GM18868 (cell line): ENCODE results near the gene UPB1.
"Not testable (repeated sequence)": the region's sequence is repeated elsewhere in the genome, so short reads cannot be mapped to it uniquely, and the experiment has no call there.

Source experiments
- ATAC-seq: cut with Tn5 transposase; IDR thresholded peaks from one replicate; pipeline ENCODE4 v1.9.1; 2021; ENCODE audit warnings: mild to moderate bottlenecking, moderate library complexity; ENCODE audit not compliant: unreplicated experiment

The UPB1 gene

DNA sequence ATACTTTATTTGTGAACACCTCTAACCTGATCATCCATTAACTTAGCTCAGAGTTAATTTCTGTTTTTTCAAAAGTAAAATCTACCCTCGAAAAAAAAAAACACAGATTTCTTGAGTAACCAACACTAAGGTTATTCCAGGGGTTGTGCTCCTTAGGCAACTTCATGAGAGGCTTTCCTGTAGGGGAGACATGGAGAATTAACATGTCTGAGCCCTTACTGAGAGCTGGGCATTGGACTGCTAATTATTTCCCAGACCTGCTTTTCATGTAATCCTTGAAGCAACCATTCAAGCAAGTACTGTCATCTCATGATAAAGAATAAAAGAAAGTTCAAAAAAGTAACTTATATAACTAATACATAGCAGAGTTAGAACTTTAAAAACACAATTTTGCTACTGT, 13.5 kb upstream of the UPB1 start:
- ATAC-seq = no peak

DNA sequence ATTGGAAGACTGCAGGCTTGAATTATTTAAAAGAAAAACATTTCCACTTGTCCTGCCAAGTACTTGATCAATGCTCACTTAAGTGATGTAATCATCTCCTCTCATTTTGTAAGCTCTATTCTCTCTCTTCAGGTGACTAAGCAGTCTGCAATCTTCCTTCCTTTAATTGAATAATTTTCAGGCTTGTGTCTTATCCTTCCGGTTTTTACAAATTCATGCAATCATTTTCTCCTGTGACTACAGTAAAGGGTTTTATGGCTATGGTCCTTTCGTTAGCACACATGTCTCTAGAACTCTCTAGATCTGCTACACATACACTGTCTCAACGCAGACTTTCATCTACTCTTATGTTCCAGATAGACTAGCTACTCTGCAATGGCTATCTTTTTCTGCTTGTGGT, 12.6 kb upstream of the UPB1 start:
- no peak for ATAC-seq

DNA sequence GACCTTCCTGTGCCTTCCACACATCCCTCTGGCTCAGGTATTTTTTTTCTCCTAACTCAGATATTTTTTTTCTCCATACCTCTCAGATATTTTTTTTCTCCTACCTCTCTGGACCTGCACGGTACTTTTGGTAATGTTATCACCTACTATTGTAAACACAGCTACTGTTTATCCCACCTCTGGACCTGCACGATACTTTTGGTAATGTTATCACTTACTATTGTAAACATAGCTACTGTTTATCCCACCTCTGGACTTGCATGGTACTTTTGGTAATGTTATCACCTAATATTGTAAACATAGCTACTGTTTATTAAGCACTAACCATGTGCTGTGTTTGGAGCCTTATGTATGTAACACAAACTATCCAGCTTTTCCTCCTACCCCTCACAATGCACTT, 12.1 kb upstream of the UPB1 start:
- ATAC-seq = no peak

DNA sequence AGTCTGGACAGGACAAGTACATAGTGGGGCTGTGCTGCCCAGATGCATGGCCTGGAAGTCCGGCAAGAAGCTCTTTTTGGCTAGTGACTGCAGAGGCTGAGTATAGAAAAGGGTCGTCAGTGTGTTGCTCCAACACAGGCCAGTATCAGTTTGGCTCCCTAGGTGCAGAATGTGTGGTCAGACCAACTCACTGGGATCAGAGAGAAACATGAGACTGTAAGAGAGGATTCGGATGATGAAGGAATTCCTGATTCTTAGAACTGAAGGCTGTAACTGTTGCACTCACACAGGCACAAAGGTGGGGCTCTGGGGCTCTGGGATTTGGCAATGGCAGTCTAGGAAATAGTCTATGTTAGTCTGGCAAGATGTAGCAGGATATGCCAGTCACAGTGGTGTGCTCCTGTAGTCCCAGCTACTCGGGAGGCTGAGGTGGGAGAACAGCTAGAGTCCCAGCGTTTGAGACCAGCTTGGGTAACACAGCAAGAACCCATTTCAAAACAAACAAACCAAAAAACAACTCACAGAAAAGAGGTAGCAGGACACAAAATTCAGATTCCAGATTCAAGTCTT, 11.1 kb upstream of the UPB1 start:
- no peak for ATAC-seq

DNA sequence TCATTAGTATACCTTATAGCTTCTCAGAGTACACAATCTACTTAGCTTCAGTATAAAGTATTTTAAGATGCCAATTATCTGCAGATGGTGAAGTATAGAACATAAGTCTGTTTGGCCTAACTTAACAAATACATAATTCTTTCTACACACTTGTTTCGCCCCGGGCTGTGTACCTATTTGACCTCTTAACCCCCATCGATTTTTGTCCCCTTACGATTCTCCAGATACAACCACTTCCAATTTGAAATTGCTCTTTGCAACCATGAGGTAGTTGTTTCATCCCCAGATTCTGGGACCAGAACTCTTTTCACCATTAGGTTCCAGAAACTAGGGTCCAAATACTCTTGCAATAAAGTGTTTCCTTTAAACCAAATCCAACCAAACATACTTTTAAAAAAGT, 10.0 kb upstream of the UPB1 start:
- ATAC-seq = no peak

DNA sequence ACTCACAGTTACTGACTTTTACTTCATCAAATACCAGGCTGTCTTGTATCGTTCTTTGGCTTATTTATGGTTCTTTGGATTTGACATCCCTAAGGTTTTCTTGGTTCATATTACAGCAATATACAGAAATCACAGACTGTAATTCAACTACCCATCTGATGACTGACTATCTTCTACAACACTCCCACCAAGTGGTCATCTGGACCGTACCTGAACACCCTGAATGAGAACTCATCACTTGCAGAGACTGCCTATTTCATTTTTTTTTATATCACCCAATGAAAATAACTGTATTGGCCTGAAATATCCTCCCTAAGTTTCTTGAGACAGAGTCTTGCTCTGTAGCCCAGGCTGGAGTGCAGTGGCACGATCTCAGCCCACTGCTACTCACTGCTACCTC, 9.5 kb upstream of the UPB1 start:
- no peak for ATAC-seq

DNA sequence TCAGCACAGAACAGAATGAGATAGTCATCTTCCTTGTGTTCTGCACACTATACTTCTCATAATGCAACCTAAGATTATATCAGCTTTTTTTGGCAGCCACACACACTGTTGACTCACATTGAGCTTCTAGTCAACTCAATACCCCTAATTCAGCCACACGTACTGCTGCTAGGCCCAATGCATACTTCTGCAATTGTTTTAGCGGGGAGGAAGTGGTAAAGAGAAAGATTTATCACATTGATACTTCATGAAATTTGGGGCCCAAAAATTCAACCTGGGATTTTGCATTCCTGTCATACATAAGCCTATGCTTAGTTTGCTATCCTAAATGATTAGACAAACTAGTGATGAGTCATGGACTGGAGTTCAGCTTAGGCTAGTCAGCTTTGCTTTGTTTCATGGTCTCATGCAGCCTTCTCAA, 8.6 kb upstream of the UPB1 start:
- no peak for ATAC-seq

DNA sequence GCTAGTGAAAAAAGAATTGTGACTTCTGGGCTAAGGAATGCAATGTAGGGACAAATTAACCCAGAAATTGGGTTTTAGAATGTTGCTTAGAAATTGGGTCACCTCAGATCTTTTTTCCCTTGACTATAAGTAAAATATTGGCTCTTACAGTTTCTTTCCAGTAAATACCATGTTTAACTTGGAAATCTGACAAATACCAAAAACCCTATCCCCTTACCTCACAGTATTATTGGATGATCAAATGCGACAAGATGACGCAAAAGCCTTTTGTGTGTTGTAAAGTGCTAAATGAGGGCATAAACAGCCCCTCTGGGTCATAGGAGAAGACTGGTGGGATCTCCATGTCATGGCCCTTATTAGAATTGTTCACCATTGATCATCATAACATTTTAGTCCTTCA, 6.1 kb upstream of the UPB1 start:
- ATAC-seq = no peak

DNA sequence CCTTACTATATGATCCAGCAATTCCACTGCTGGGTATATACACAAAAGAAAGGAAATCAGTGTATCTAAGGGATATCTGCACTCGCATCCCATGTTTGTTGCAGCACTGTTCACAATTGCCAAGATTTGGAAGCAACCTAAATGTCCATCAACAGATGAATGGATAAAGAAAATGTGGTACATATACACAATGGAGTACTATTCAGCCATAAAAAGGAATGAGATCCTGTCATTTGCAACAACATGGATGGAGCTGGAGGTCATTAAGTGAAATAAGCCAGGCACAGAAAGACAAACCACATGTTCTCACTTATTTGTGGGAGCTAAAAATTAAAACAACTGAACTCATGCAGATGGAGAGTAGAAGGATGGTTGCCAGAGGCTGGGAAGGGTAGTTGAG, 5.7 kb upstream of the UPB1 start:
- ATAC-seq = not testable (repeated sequence)

DNA sequence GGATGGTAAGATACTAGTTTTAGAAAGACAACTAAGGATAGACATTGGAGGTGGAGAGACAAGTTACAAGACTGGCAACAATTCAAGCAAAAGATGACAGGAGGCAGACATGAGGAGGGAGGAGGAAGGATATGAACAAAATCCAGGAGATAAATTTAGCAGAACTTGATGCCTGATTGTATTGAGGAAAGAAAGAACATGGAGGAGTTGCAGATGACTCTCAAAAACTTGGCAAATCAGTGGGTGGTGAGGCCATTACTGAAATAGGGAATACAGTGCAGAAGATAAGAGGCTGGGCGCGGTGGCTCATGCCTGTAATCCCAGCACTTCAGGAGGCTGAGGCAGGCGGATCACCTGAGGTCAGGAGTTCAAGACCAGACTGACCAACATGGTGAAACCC, 2.7 kb upstream of the UPB1 start:
- ATAC-seq = no peak

DNA sequence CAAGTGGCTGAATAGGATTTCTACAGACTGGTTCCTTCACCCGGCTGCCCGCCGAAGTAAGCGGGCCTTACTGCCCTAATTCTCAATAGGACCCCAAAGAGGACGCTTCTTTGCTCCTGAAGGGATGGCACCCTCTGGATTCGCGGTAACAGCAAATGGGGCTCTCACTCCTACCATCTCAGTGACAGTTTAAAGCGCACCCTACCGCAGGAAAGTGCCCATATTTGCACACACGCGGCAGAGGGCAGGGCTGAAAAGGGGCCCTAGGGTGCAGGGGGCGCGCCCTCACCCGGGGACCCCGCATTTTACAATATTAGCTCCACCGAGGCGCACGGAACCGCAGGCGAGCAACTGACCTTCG, 985 bp upstream of the UPB1 start:
- no peak for ATAC-seq

DNA sequence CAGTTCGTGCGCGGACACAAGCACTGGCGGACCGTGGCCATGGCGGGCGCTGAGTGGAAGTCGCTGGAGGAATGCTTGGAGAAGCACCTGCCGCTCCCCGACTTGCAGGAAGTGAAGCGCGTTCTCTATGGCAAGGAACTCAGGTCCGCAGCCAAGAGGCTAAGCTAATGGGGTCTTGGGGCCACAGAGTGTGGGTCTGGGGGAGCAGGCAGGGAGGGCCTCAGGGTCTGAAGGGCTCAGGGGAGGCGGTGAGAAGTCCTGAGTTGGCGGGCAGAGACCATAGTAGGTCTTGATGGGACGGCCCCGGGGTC, 188 bp downstream of the UPB1 start:
- no peak for ATAC-seq

DNA sequence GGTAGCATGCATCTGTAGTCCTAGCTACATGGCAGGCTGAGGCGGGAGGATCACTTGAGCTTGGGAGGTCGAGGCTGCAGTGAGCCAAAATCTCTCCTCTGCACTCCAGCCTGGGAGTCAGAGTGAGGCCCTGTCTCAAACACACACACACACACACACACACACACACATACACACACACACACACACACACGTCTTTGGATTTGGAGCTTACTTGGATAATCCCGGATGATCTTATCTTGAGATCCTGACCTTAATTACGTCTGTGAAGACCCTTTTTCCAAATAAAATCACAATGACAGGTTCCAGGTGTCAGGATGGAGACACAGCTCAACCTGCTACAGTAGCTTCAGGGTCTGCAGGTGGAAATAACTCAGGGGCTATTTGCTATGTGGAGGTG, 1.1 kb downstream of the UPB1 start:
- ATAC-seq = no peak

DNA sequence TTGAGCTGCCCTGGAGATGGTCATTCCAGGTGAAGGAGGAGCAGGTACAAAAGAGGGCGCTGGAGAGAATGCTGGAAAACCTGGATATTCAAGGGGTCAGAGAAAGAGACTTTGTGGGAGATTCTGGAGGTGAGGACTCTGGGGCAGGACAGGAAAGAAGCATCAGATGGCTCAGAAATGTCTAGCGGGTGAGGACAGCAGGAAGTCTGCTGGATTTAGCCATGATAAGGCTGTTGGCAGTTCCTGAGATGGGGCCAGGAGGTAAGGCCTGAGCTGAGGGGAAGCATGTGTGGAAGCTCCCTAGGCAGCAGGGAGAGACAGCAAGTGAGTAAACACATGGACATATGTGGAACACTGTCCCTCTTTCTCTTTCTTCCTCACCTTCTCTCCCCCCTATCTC, 1.5 kb downstream of the UPB1 start:
- no peak for ATAC-seq

DNA sequence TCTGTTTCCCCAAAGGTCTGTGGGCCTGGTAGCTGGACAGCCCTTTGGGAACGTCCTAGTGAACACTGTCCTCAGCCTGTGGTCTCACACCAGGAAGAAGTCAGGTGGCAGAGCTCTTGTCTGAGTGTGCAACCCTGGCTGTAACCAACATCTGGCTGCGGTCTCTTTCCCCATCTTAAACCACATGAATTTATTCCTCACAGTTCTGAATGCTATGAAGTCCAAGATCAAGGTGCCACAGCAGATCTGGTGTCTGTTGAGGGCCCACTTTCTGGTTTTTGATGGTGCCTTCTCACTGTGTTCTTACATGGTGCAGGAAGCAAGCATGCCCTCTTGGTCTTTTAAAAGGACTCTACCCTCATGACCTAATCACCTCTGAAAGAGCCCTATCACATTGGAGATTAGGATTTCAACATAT, 2.7 kb downstream of the UPB1 start:
- no peak for ATAC-seq

DNA sequence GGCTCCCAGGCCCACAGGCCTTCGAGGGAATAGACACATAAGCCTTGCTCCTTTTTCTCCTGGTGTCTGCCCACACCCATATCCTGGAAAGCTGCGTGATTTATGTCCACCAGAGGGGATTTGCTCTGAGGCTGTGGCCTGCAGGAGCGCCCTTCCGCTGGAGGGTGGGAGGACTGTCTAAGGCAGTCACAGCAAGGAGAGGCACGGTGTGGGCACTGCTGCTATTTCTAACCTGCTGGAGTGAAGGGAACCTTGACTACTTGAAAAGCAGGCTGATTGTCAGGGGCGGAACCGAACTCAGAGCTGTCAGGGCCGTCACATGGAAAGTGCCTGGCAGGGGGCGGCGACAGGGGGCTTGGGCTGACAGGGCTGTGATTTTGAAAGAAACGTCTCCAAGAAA, 3.7 kb downstream of the UPB1 start:
- ATAC-seq = no peak

DNA sequence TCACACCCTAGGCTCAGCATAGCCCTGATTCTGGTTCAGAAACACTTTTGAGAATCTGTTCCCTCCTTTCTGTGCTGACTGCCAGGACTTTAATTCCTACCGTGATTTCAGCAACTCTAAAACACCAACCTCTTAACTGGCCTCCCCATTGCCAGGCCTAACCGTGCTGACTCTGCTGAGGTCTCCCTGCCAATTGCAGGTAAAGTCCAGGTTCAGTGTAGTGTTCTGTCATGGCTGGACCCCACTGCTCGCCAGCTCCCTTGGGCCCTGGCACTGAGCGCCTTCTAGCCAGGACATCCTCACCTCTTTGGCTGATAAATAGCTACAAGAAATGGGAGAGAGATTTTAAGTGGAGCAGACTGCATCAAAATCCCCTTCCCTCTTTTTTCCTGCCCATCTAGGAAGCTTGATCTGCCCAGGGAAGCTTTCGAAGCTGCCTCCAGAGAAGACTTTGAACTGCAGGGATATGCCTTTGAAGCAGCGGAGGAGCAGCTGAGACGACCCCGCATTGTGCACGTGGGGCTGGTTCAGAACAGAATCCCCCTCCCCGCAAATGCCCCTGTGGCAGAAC, 4.7 kb downstream of the UPB1 start:
- no peak for ATAC-seq

DNA sequence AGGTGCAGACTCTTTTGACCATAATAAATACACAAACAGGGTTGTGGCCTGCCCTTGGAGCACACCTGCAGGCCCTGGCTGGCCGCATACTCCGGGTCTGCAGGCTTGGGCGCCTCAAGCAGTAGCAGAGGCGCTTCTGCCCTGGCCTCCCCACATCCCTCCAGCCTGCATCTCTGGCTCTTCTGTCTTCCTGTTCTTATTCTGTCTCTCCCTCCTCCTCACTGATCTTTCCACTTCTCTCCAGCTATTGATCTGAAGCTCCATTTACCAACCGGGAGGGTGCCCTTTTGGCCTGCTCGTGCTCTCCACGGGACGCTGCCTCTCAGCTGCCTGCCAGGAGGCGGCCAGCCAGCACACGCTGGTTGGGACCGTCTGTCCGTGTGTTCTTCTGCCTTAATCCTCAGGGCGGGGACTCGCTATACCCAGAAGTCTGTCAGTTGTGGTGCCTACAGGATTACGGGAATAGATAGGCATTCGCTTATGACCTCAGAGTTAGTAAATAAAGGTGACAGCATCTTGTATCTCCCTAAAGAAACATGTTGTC, 5.2 kb downstream of the UPB1 start:
- no peak for ATAC-seq

DNA sequence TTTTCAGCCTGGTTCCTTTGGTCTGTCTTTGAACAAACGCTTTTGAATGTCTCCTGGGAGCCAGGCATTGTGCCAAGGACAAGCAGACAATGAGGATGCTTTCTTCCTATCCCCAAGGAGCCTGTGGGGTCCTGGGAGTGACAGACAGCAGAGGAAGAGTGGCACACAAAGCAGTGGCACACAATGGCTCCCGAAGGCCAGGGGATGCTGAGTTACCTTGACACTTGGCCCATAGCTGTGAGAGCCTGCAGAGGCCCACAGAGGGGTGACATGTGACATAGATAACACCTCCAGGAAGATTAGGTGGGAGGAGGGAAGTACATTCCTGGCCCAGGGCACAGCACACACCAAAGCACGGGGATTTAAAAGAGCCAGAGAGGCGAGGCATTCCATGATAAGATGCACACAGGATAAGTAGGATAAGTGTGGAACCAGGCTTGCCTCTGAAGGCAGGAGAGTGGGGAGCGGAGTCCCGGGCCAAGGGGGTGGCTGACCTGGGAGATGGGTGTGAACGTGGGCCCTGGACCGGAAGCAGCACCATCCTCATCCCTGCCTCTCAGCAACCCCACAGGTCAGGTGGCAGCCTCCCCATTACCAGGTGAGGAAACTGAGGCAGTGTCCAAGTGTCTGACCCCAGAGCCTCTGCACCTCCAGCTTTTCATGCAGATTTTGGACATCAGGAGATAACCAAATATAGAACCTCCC, 6.3 kb downstream of the UPB1 start:
- no peak for ATAC-seq

DNA sequence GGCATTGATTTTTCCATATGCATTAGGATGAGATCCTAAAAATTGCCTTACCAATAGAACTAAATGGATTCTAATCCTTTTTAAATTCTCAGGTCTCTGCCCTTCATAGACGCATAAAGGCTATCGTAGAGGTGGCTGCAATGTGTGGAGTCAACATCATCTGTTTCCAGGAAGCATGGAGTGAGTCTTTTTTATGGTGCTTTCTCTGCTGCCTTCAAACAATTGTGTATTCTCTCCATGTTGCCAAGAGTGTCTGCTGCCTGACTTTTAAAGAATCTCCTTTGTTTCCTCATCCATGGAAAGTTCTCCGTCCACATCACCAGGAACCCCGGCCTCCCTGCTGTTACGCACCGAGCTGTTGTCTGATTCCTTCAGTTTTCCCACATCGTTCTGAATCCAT, 6.9 kb downstream of the UPB1 start:
- ATAC-seq = no peak

DNA sequence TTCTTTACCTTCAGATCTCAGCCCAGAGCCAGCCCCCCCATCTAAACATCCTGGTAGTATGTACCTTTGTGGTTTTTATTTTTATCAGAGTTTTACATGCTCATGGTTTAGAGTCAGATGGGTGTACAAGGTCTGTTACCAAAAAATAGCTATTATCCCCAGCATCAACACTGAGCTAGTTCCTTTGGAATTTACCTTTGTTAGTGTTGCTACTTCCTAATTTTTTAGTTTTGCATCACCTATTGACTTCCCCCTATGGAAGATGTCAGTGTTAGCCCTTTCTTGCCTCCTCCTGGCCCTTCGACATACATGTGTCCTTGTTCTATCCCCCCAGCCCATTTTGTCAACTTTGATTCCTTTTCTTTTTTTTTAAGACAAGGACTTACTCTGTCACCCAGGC, 7.4 kb downstream of the UPB1 start:
- no peak for ATAC-seq

DNA sequence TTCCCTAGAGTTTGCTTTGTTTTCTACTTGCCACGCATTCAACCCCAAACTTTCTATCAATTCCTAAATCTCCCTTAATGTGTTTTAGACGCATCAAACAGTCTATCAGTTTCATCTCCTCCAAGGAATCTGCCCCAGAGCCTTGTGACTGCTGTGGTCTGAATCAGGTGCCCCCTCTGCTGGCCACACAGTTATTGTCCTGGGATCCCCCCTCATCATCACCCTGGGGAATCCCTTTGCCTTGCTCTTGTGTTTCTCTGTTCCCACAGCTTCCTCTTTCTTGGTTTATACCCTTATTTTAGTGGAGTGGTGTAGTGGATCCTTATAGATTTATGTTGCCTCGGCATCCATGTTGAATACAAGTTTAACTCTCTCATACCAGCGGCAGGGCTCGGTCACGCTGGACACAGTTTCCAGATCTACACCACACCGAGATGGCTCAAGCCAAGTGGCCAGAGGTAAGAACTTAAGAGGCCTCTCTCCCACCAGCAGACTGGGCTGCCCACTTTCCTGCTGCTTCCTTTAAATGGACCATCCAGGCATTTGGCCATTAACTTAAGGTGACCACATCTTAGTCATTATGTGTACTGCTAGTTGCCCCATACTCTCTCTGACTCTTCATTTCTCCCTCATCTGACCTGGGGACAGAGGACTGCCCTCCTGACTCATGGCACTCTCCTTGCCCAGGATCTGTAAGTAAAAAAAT, 8.2 kb downstream of the UPB1 start:
- peak; percentile 64 for ATAC-seq
